Memory B cell (primary cell): ENCODE data around the gene HSD11B2.

Experiments
- ATAC-seq: fragments of 150-1000 bp; cut with Tn5 transposase; 2 replicates; pipeline ENCODE4 v1.10.0; 2021; ENCODE audit warnings: low read depth, mild to moderate bottlenecking, moderate library complexity
- DNase-seq, 2 donors: peaks; one replicate each; pipeline ENCODE4 v3.0.0; 2022; ENCODE audit warnings: low spot score in 2 of 2
- H3K27ac Mint-ChIP-seq: one replicate; pipeline ENCODE4 v1.8.0; 2022; ENCODE audit warnings: mild to moderate bottlenecking, moderate library complexity, mixed read lengths
- H3K27me3 Mint-ChIP-seq: one replicate; pipeline ENCODE4 v1.8.0; 2022; ENCODE audit warnings: mixed read lengths
- H3K36me3 Mint-ChIP-seq: one replicate; pipeline ENCODE4 v1.8.0; 2022; ENCODE audit warnings: mild to moderate bottlenecking, mixed read lengths
- H3K4me1 Mint-ChIP-seq: one replicate; pipeline ENCODE4 v1.8.0; 2022; ENCODE audit warnings: mixed read lengths
- H3K4me3 Mint-ChIP-seq: one replicate; pipeline ENCODE4 v1.8.0; 2022; ENCODE audit warnings: mild to moderate bottlenecking, moderate library complexity, mixed read lengths
- H3K9me3 Mint-ChIP-seq: one replicate; pipeline ENCODE4 v1.8.0; 2022; ENCODE audit warnings: mixed read lengths

Gene HSD11B2

GRCh38 chr16:67415872-67416793, 14.8 kb upstream of the HSD11B2 start, which contains the start of gene ZDHHC1:
TSS of gene ZDHHC1 (minus strand) at chr16:67416477. CDS start at chr16:67407775, 8,702 bp downstream.
- peak; percentile 45 to 74 for DNase-seq
- no peaks in the 10 kb centered on the region for H3K36me3 Mint-ChIP-seq
- peaks cover 13% of the 10 kb centered on the region for H3K27me3 Mint-ChIP-seq
- peak within 1 kb of the TSS; percentile 76 for H3K4me3 Mint-ChIP-seq
- H3K9me3 Mint-ChIP-seq = no peaks in the 10 kb centered on the region
- H3K27ac Mint-ChIP-seq = peak within 1 kb of the TSS; percentile 65
- peaks cover 6% of the 10 kb centered on the region for H3K4me1 Mint-ChIP-seq
- ATAC-seq = peak; percentile 90

GRCh38 chr16:67417333-67418061, 13.4 kb upstream of the HSD11B2 start:
- H3K9me3 Mint-ChIP-seq = no peaks in the 10 kb centered on the region
- H3K4me1 Mint-ChIP-seq = peaks cover 6% of the 10 kb centered on the region
- H3K27ac Mint-ChIP-seq = no peak overlapping the region
- no peaks in the 10 kb centered on the region for H3K36me3 Mint-ChIP-seq
- H3K27me3 Mint-ChIP-seq = peaks cover 13% of the 10 kb centered on the region
- peak overlapping the region; percentile 70 for H3K4me3 Mint-ChIP-seq
- DNase-seq (no peak), ATAC-seq (no peak)

GRCh38 chr16:67419502-67419901, 11.4 kb upstream of the HSD11B2 start:
- peaks cover 18% of the 10 kb centered on the region for H3K27me3 Mint-ChIP-seq
- H3K27ac Mint-ChIP-seq = no peak overlapping the region
- no peak overlapping the region for H3K4me3 Mint-ChIP-seq
- DNase-seq (no peak), ATAC-seq (no peak)
- no peaks in the 10 kb centered on the region for H3K36me3 Mint-ChIP-seq
- no peaks in the 10 kb centered on the region for H3K9me3 Mint-ChIP-seq
- H3K4me1 Mint-ChIP-seq = peaks cover 3% of the 10 kb centered on the region

- Mint-ChIP-seq H3K27me3 (peaks cover 18% of the 10 kb centered on the region), H3K9me3 (no peaks in the 10 kb centered on the region), H3K36me3 (no peaks in the 10 kb centered on the region), H3K27ac (no peak overlapping the region), H3K4me3 (no peak overlapping the region), H3K4me1 (peaks cover 3% of the 10 kb centered on the region)
- DNase-seq (no peak), ATAC-seq (no peak)
These were observed 11.0 kb upstream of the HSD11B2 start for GRCh38 chr16:67419931-67420330.

- no peak overlapping the region for H3K4me3 Mint-ChIP-seq
- H3K27ac Mint-ChIP-seq = no peak overlapping the region
- H3K9me3 Mint-ChIP-seq = no peaks in the 10 kb centered on the region
- H3K36me3 Mint-ChIP-seq = no peaks in the 10 kb centered on the region
- H3K4me1 Mint-ChIP-seq = peaks cover 3% of the 10 kb centered on the region
- no peak for DNase-seq
- peaks cover 18% of the 10 kb centered on the region for H3K27me3 Mint-ChIP-seq
- no peak for ATAC-seq
These were observed 9.9 kb upstream of the HSD11B2 start for GRCh38 chr16:67421030-67421429.

- ATAC-seq = no peak
These were observed 7.9 kb upstream of the HSD11B2 start for GRCh38 chr16:67423015-67423414.

GRCh38 chr16:67423611-67424260, 7.2 kb upstream of the HSD11B2 start:
- Mint-ChIP-seq H3K27me3 (peaks cover 24% of the 10 kb centered on the region), H3K4me1 (peaks cover 2% of the 10 kb centered on the region), H3K27ac (no peak overlapping the region), H3K9me3 (no peaks in the 10 kb centered on the region), H3K36me3 (no peaks in the 10 kb centered on the region), H3K4me3 (no peak overlapping the region)
- ATAC-seq = no peak
- DNase-seq = no peak

More at GRCh38 chr16:67423015-67423414, 7.9 kb upstream of the HSD11B2 start:
- no peak for DNase-seq
- Mint-ChIP-seq H3K9me3 (no peaks in the 10 kb centered on the region), H3K27ac (no peak overlapping the region), H3K4me1 (no peaks in the 10 kb centered on the region), H3K36me3 (no peaks in the 10 kb centered on the region), H3K4me3 (no peak overlapping the region), H3K27me3 (peaks cover 24% of the 10 kb centered on the region)

- ATAC-seq (no peak), DNase-seq (no peak)
- no peak overlapping the region for H3K4me3 Mint-ChIP-seq
- no peaks in the 10 kb centered on the region for H3K9me3 Mint-ChIP-seq
- no peaks in the 10 kb centered on the region for H3K36me3 Mint-ChIP-seq
- peaks cover 2% of the 10 kb centered on the region for H3K4me1 Mint-ChIP-seq
- H3K27me3 Mint-ChIP-seq = peaks cover 26% of the 10 kb centered on the region
- no peak overlapping the region for H3K27ac Mint-ChIP-seq
These were observed 6.7 kb upstream of the HSD11B2 start for GRCh38 chr16:67424261-67424615.

- ATAC-seq (peak; percentile 54), DNase-seq (no peak)
- Mint-ChIP-seq H3K27me3 (peaks cover 25% of the 10 kb centered on the region), H3K4me1 (peaks cover 2% of the 10 kb centered on the region), H3K4me3 (no peak overlapping the region), H3K27ac (no peak overlapping the region), H3K9me3 (no peaks in the 10 kb centered on the region), H3K36me3 (no peaks in the 10 kb centered on the region)
These were observed 5.9 kb upstream of the HSD11B2 start for GRCh38 chr16:67425061-67425460.

- Mint-ChIP-seq H3K9me3 (no peaks in the 10 kb centered on the region), H3K27ac (no peak overlapping the region), H3K4me1 (peaks cover 2% of the 10 kb centered on the region), H3K4me3 (no peak overlapping the region), H3K27me3 (peaks cover 28% of the 10 kb centered on the region), H3K36me3 (no peaks in the 10 kb centered on the region)
- ATAC-seq = no peak
- no peak for DNase-seq
These were observed 5.3 kb upstream of the HSD11B2 start for GRCh38 chr16:67425580-67425979.

GRCh38 chr16:67426022-67426421, 4.9 kb upstream of the HSD11B2 start:
- ATAC-seq (no peak), DNase-seq (no peak)
- Mint-ChIP-seq H3K4me3 (no peak overlapping the region), H3K27me3 (peaks cover 28% of the 10 kb centered on the region), H3K4me1 (peaks cover 2% of the 10 kb centered on the region), H3K9me3 (no peaks in the 10 kb centered on the region), H3K36me3 (no peaks in the 10 kb centered on the region), H3K27ac (no peak overlapping the region)

GRCh38 chr16:67426950-67427349, 4.0 kb upstream of the HSD11B2 start:
- H3K4me3 Mint-ChIP-seq = no peak overlapping the region

GRCh38 chr16:67428146-67428731, 2.7 kb upstream of the HSD11B2 start:
- Mint-ChIP-seq H3K27ac (no peak overlapping the region), H3K36me3 (no peaks in the 10 kb centered on the region), H3K4me3 (no peak overlapping the region), H3K27me3 (peaks cover 28% of the 10 kb centered on the region), H3K9me3 (no peaks in the 10 kb centered on the region), H3K4me1 (peaks cover 12% of the 10 kb centered on the region)
- ATAC-seq = peak; percentile 61
- peak; percentile 48 to 57 for DNase-seq

More at GRCh38 chr16:67426950-67427349, 4.0 kb upstream of the HSD11B2 start:
- Mint-ChIP-seq H3K4me1 (peaks cover 6% of the 10 kb centered on the region), H3K36me3 (no peaks in the 10 kb centered on the region), H3K27me3 (peaks cover 28% of the 10 kb centered on the region), H3K9me3 (no peaks in the 10 kb centered on the region), H3K27ac (no peak overlapping the region)
- ATAC-seq (no peak), DNase-seq (no peak)
